H1 (cell line): ENCODE results near the gene CRISPLD2. TPM values are rescaled to one million over a fixed set of nuclear protein-coding genes. Genes with fewer than 3 reads are reported as not detected.

Source experiments
- CTCF ChIA-PET: fragments of 300-600 bp; sonication (Branson Sonifier 250); formaldehyde crosslinking; loops from one replicate; lab custom pipeline; 2021; ENCODE audit not compliant: partially characterized antibody; lab: Charles Lee
- POLR2A ChIA-PET: fragments of 300-600 bp; sonication (Branson Sonifier 250); formaldehyde crosslinking; loops from one replicate; lab custom pipeline; 2021; ENCODE audit warnings: inconsistent platforms; ENCODE audit not compliant: partially characterized antibody; lab: Charles Lee
- DNase-seq, 2 experiments: peaks; one replicate each; pipeline versions ENCODE4 v3.0.0 to v3.0.0-alpha.2; 2010 to 2022; ENCODE audit warnings: low spot score in 2 of 2, low read depth in 1 of 2, mixed read lengths in 1 of 2
- FAIRE-seq: peaks from 2 replicates; lab custom pipeline; 2011; peaks lifted over from hg19 to GRCh38; lab: Jason Lieb, UNC
- H2AFZ ChIP-seq: 2 replicates; pipeline ENCODE4 v1.8.1; 2012; ENCODE audit warnings: low read length, inconsistent platforms
- H2AK5ac ChIP-seq: 2 replicates; pipeline ENCODE4 v1.6.1; 2013; ENCODE audit warnings: low read depth, low read length
- H2BK120ac ChIP-seq: replicated peaks from 2 replicates; pipeline ENCODE3; 2013; ENCODE audit warnings: low read depth, low read length, inconsistent platforms
- H2BK12ac ChIP-seq: 2 replicates; pipeline ENCODE4 v1.6.1; 2013; ENCODE audit warnings: low read depth, low read length
- H2BK15ac ChIP-seq: 2 replicates; pipeline ENCODE4 v1.6.1; 2013; ENCODE audit warnings: low read length
- H2BK20ac ChIP-seq: 2 replicates; pipeline ENCODE4 v1.6.1; 2013; ENCODE audit warnings: low read length
- H2BK5ac ChIP-seq: 2 replicates; pipeline ENCODE4 v1.6.1; 2013; ENCODE audit warnings: low read depth, low read length
- H3K14ac ChIP-seq: 2 replicates; pipeline ENCODE4 v1.6.1; 2013; ENCODE audit warnings: inconsistent platforms; ENCODE audit not compliant: insufficient read length
- H3K18ac ChIP-seq: 2 replicates; pipeline ENCODE4 v1.6.1; 2013; ENCODE audit warnings: low read length; ENCODE audit errors: extremely low read depth
- H3K23ac ChIP-seq: 2 replicates; pipeline ENCODE4 v1.6.1; 2013; ENCODE audit warnings: inconsistent platforms; ENCODE audit not compliant: insufficient read length
- H3K23me2 ChIP-seq: 2 replicates; pipeline ENCODE4 v1.6.1; 2013; ENCODE audit warnings: low read depth, low read length
- H3K27ac ChIP-seq: 2 replicates; pipeline ENCODE4 v1.6.1; 2011; ENCODE audit warnings: low read depth, low read length, inconsistent platforms
- H3K27me3 ChIP-seq, 4 experiments: replicated peaks in 1 of 4; 1 replicate in 1 of 4; 2 replicates in 3 of 4; pipeline versions ENCODE4 v1.6.1 to v1.8.1; 2011 to 2013; ENCODE audit warnings: low read length in 3 of 4, mild to moderate bottlenecking in 3 of 4, inconsistent platforms in 2 of 4, mixed read lengths in 2 of 4, moderate library complexity in 1 of 4; ENCODE audit not compliant: control insufficient read depth in 3 of 4, insufficient read depth in 3 of 4; ENCODE audit errors: extremely low read depth in 1 of 4
- H3K36me3 ChIP-seq, 4 experiments: 2 replicates each; pipeline versions ENCODE4 v1.6.1 to v1.8.1; 2011 to 2013; ENCODE audit warnings: mild to moderate bottlenecking in 4 of 4, low read length in 3 of 4, moderate library complexity in 2 of 4, control low read depth in 1 of 4, inconsistent platforms in 1 of 4; ENCODE audit not compliant: insufficient read depth in 4 of 4, control insufficient read depth in 2 of 4
- H3K4ac ChIP-seq: replicated peaks from 2 replicates; pipeline ENCODE3; 2013; ENCODE audit warnings: low read length, low read depth, mixed read lengths, inconsistent platforms; ENCODE audit not compliant: insufficient read length
- H3K4me1 ChIP-seq, 4 experiments: replicated peaks in 1 of 4; 1 replicate in 1 of 4; 2 replicates in 3 of 4; pipeline versions ENCODE4 v1.6.1 to v1.8.1; 2011 to 2013; ENCODE audit warnings: low read length in 3 of 4, inconsistent platforms in 2 of 4, mixed read lengths in 1 of 4; ENCODE audit not compliant: insufficient read depth in 4 of 4, control insufficient read depth in 3 of 4
- H3K4me2 ChIP-seq, 2 experiments: 2 replicates each; pipeline versions ENCODE4 v1.6.1 to v1.8.1; 2011 to 2013; ENCODE audit warnings: low read depth in 2 of 2, low read length in 2 of 2, control low read depth in 1 of 2, inconsistent platforms in 1 of 2, mild to moderate bottlenecking in 1 of 2; ENCODE audit not compliant: insufficient read depth in 1 of 2
- H3K4me3 ChIP-seq, 4 experiments: fragments of 200-600, 300-600 bp in 1 of 4; sonication (generic), shearing (Covaris generic), sonication (Bioruptor Twin) in 1 of 4; 2 replicates each; pipeline versions ENCODE4 v1.5.1 to v1.8.1; 2011 to 2016; ENCODE audit warnings: low read length in 4 of 4, low read depth in 3 of 4, control low read depth in 2 of 4, inconsistent platforms in 2 of 4, mild to moderate bottlenecking in 2 of 4, mixed read lengths in 1 of 4, moderate library complexity in 1 of 4; ENCODE audit not compliant: insufficient read depth in 2 of 4; ENCODE audit errors: extremely low read depth in 1 of 4
- H3K56ac ChIP-seq: replicated peaks from 2 replicates; pipeline ENCODE3; 2013; ENCODE audit warnings: low read depth, mild to moderate bottlenecking, mixed read lengths, low read length, inconsistent platforms; ENCODE audit not compliant: insufficient read length
- H3K79me1 ChIP-seq: 2 replicates; pipeline ENCODE4 v1.6.1; 2013; ENCODE audit warnings: low read depth, low read length, control low read depth
- H3K79me2 ChIP-seq, 2 experiments: 2 replicates each; pipeline versions ENCODE4 v1.6.1 to v1.8.1; 2012 to 2013; ENCODE audit warnings: low read length in 2 of 2, mild to moderate bottlenecking in 2 of 2, inconsistent platforms in 1 of 2; ENCODE audit not compliant: insufficient read depth in 2 of 2, control insufficient read depth in 1 of 2
- H3K9ac ChIP-seq, 4 experiments: replicated peaks in 1 of 4; 1 replicate in 1 of 4; 2 replicates in 3 of 4; pipeline versions ENCODE4 v1.6.1 to v1.8.1; 2011 to 2013; ENCODE audit warnings: low read depth in 3 of 4, low read length in 3 of 4, control low read depth in 2 of 4, mild to moderate bottlenecking in 2 of 4, moderate library complexity in 2 of 4, inconsistent platforms in 1 of 4; ENCODE audit errors: extremely low read depth in 1 of 4
- H3K9me3 ChIP-seq, 2 experiments: 2 replicates each; pipeline versions ENCODE4 v1.6.1 to v1.8.1; 2012 to 2013; ENCODE audit warnings: mild to moderate bottlenecking in 2 of 2, moderate library complexity in 2 of 2, control low read depth in 1 of 2, inconsistent platforms in 1 of 2, low read depth in 1 of 2, low read length in 1 of 2, mixed read lengths in 1 of 2; ENCODE audit not compliant: insufficient read depth in 2 of 2
- H4K20me1 ChIP-seq, 2 experiments: replicated peaks in 1 of 2; 2 replicates each; pipeline versions ENCODE3 to v1.8.1; 2011 to 2013; ENCODE audit warnings: inconsistent platforms in 2 of 2, low read length in 2 of 2, mild to moderate bottlenecking in 1 of 2; ENCODE audit not compliant: insufficient read depth in 2 of 2, control insufficient read depth in 1 of 2
- H4K5ac ChIP-seq: 2 replicates; pipeline ENCODE4 v1.6.1; 2013; ENCODE audit warnings: low read length, low read depth, mixed read lengths, inconsistent platforms; ENCODE audit not compliant: insufficient read length
- H4K8ac ChIP-seq: 2 replicates; pipeline ENCODE4 v1.8.0; 2013; ENCODE audit warnings: mild to moderate bottlenecking, moderate library complexity, low read length, inconsistent platforms; ENCODE audit not compliant: insufficient read depth; ENCODE audit errors: extremely low read depth
- H4K91ac ChIP-seq: replicated peaks from 2 replicates; pipeline ENCODE3; 2013; ENCODE audit warnings: low read length, mixed read lengths, inconsistent platforms; ENCODE audit not compliant: insufficient read length
- ATF3 ChIP-seq: IDR thresholded peaks from 2 replicates; pipeline ENCODE4 v1.6.1; 2011; ENCODE audit warnings: low read depth, mild to moderate bottlenecking, low read length; ENCODE audit not compliant: insufficient read depth
- BCL11A ChIP-seq, 2 experiments: IDR thresholded peaks; one replicate each; pipeline ENCODE4 v1.6.1; 2011; ENCODE audit warnings: low read depth in 2 of 2, low read length in 2 of 2, mild to moderate bottlenecking in 2 of 2
- CBX5 ChIP-seq: fragments of 300-800, 300-1000 bp; sonication (generic); IDR thresholded peaks from 2 replicates; pipeline ENCODE4 v1.7.1; 2016; ENCODE audit warnings: antibody characterized with exemption, low read length, low read depth
- CTBP2 ChIP-seq: IDR thresholded peaks from 2 replicates; pipeline ENCODE4 v1.7.0; 2011; ENCODE audit warnings: borderline replicate concordance, mild to moderate bottlenecking, moderate library complexity, mixed read lengths, low read length; ENCODE audit not compliant: insufficient read depth, insufficient read length
- KDM1A ChIP-seq: fragments of 200-600, 300-600 bp; sonication (generic); IDR thresholded peaks from 2 replicates; pipeline ENCODE4 v1.7.1; 2016; ENCODE audit warnings: mild to moderate bottlenecking, low read length, borderline replicate concordance
- RFX5 ChIP-seq: IDR thresholded peaks from 2 replicates; pipeline ENCODE4 v1.6.1; 2011; ENCODE audit warnings: low read depth, low read length, improper control_type of control experiment, borderline replicate concordance
- RNF2 ChIP-seq: fragments of 200-900, 300-1000 bp; sonication (generic); IDR thresholded peaks from 2 replicates; pipeline ENCODE4 v1.7.1; 2016; ENCODE audit warnings: borderline replicate concordance, low read depth, mild to moderate bottlenecking, antibody characterized with exemption, low read length; ENCODE audit not compliant: poor library complexity, severe bottlenecking; ENCODE audit errors: missing control alignments
- RXRA ChIP-seq: IDR thresholded peaks from 2 replicates; pipeline ENCODE4 v1.6.1; 2011; ENCODE audit warnings: low read depth, mild to moderate bottlenecking, low read length, moderate library complexity; ENCODE audit not compliant: insufficient read depth
- SIN3A ChIP-seq, 2 experiments: IDR thresholded peaks in 1 of 2; conservative IDR thresholded peaks in 1 of 2; 2 replicates each; pipeline ENCODE4 v1.6.1; 2011 to 2012; ENCODE audit warnings: low read length in 2 of 2, improper control_type of control experiment in 1 of 2, low read depth in 1 of 2, mild to moderate bottlenecking in 1 of 2
- TBP ChIP-seq: IDR thresholded peaks from 2 replicates; pipeline ENCODE4 v1.6.1; 2011; ENCODE audit warnings: low read depth, low read length, improper control_type of control experiment
- WGBS, 2 experiments: shearing (Covaris generic) in 1 of 2; methylation state at CpG; one replicate each; pipeline versions ENCODE4 v1.1.6 to v1.1.7; 2013 to 2015; ENCODE audit warnings: low lambda C conversion rate in 2 of 2, mixed read lengths in 2 of 2, inconsistent platforms in 1 of 2, low coverage in 1 of 2, missing lambda C conversion rate in 1 of 2; ENCODE audit not compliant: insufficient replicate concordance in 2 of 2, insufficient coverage in 1 of 2, insufficient read length in 1 of 2; ENCODE audit errors: extremely low coverage in 1 of 2, missing lambda C conversion rate in 1 of 2; 5-methylcytosine and 5-hydroxymethylcytosine counted together
- polyA plus RNA-seq, 7 experiments: library from polyadenylated mRNA; depleted of rRNA in 3 of 7; stranded (reverse) in 5 of 7; unstranded in 2 of 7; fragments of >200 nt in 5 of 7; fragments of 200-250 nt in 2 of 7; gene quantifications; 1 replicate in 5 of 7; 2 replicates in 1 of 7; 4 replicates in 1 of 7; pipeline versions ENCODE4 v1.2.1 to v1.2.3, GENCODE V29; 2011 to 2013; ENCODE audit warnings: missing spikeins in 2 of 7, mixed read lengths in 2 of 7
- total RNA-seq: library from RNA; stranded (reverse); fragmentation: NEBNext Ultra II Directional; extraction: Animal tissue kit (Norgen Biotek cat#: 25700); gene quantifications from 2 replicates; pipeline ENCODE4 v1.2.1, GENCODE V29; 2021

CRISPLD2 gene
- total and polyA plus RNA-seq, 2 of the 8 experiments (the other 6 are each of a cell fraction or from before 2014, with no cell fraction given), result 2.7 to 5.1 TPM

GRCh38 chr16:84785843-84786581 is 33.8 kb upstream of the CRISPLD2 start:
- FAIRE-seq (no peak), DNase-seq (no peak)
- Histone ChIP-seq H3K56ac (no peak overlapping the region), H3K4me1 (no peaks in the 10 kb centered on the region), H4K91ac (no peak overlapping the region), H3K23me2 (no peaks in the 10 kb centered on the region), H3K27me3 (no peaks in the 10 kb centered on the region), H3K4me3 (no peak overlapping the region), H3K23ac (no peak overlapping the region), H3K14ac (no peak overlapping the region), H3K79me1 (0 out of 2 replicates have a peak, but pooled peaks cover 2% of the 10 kb centered on the region), H4K20me1 (no peaks in the 10 kb centered on the region), H3K4ac (no peak overlapping the region), H2BK5ac (no peak overlapping the region), H3K4me2 (no peak overlapping the region), H3K79me2 (no peaks in the 10 kb centered on the region), H2BK20ac (no peak overlapping the region), H2AK5ac (0 out of 2 replicates have a peak overlapping the region, but pooled peaks have one; percentile 8), H3K9me3 (no peaks in the 10 kb centered on the region), H3K27ac (no peak overlapping the region), H4K5ac (no peak overlapping the region), H3K9ac (no peak overlapping the region), H4K8ac (no peak overlapping the region), H2BK120ac (no peak overlapping the region), H2BK15ac (no peak overlapping the region), H3K36me3 (no peaks in the 10 kb centered on the region), H3K18ac (no peak overlapping the region), H2AFZ (no peak overlapping the region), H2BK12ac (no peak overlapping the region)
- 92% methylated on average over 10 of the region's 11 CpGs; no CpG with 5 or more reads in 1 of the 2 experiments for WGBS, 2 experiments
- ChIA-PET CTCF (interaction anchor here (0.6 to 2.7 kb wide), 14 partner anchors 9 to 148 kb away, joined by 3 to 13 read pairs (median 4); no protein-coding TSS in a partner anchor), POLR2A (interaction anchor here (1.1 kb wide), 1 partner anchor 11 kb away, joined by 3 read pairs; no protein-coding TSS in a partner anchor)
- TF ChIP-seq SIN3A (conservative IDR thresholded peaks at IDR 0.05 in 1 of 2, IDR thresholded peaks at IDR 0.05 in 1 of 2; ENCODE audit: low read depth in 1 of 2, low read length in 2 of 2), result no peak
- no peak for TF ChIP-seq KDM1A
- no peak for TF ChIP-seq CTBP2
- no peak for TF ChIP-seq ATF3
- TF ChIP-seq RXRA, result no peak
- no peak for TF ChIP-seq RFX5
- no peak for TF ChIP-seq RNF2
- no peak for TF ChIP-seq CBX5
- no peak for TF ChIP-seq BCL11A (IDR thresholded peaks at IDR 0.05; ENCODE audit: low read depth in 2 of 2, low read length in 2 of 2)
- TF ChIP-seq TBP, result no peak
